ENCODE measurements around the gene TH.

Gene TH

GRCh38 chr11:2139123-2139521 lies 32.5 kb downstream of the TH start, which contains the start of gene IGF2:
Gene IGF2, minus strand, starts transcription at chr11:2139389. Its CDS starts 3,866 bp downstream, at chr11:2135523.
- no peak for FAIRE-seq

- no peak for FAIRE-seq
Measured at GRCh38 chr11:2138431-2139122, 33.0 kb downstream of the TH start.

DNA sequence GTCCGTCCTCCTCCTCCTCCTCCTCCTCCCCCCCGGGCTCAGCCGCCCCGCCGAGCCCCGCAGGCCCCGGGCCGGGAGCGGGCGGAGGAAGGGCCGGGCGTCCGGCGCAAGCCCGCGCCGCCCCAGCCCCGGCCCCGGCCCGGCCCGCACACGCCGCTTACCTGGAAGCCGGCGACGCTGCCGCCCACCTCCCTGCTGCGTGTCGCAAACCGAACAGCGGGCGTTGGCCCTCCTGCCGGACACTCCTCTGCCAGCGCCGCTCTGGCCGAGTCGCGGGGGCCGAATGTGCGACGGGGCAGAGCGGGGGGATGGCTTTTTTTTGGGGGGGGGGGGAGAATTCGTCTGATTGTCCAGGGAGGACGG lies 33.6 kb downstream of the TH start:
- no peak for FAIRE-seq

- FAIRE-seq: no peak
Measured at GRCh38 chr11:2137202-2138067, 34.2 kb downstream of the TH start.

DNA sequence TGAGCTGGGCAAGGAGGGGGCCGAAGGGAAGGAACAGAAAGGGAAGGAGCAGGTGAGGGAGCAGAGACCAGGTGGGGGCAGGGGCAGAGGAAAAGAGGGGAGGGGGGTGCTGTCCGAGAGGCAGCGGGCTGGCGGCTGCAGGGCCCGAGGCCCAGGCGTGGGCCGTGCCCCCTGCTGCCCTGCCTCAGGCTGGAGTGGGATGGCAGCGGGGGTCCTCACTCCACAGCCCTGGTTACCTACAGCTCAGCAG lies 34.7 kb downstream of the TH start:
- FAIRE-seq: no peak

DNA sequence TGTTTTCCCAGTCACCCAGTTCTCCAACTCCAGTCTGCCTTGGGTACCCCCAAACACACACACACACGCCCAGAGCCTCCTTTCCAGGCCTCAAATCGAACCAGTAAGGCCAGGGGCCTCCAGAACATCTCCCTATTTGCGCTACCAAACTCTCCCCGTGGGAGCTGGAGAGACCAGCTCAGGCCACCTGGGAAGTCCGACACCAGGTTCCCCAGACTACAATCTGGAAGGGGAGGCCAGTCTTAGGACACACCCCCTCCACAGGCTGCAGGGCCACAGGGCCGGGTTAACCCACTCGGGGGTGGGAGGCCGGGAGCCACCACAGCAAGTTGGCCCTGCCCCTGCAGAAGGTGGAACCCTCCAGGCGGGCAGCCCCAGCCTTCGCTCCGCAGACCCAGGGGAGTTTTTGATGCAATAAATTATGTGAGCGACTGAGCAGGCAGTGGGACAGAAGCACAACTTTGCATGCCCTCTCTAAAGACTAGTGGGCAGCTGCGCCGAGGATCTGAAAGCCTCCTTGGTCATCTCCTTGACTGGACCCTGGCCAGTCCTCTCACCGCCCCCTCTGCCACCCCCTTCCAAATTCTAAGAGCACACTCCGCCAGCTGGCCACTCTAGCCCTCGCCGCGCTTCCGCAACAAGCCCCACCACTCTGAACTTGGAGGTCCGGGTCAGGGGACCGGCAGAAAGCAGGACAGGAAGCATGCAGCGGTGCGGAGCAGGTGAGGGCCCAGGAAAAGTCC lies 35.2 kb downstream of the TH start:
- no peak for FAIRE-seq

GRCh38 chr11:2135648-2136201 lies 35.9 kb downstream of the TH start:
- no peak for FAIRE-seq

DNA sequence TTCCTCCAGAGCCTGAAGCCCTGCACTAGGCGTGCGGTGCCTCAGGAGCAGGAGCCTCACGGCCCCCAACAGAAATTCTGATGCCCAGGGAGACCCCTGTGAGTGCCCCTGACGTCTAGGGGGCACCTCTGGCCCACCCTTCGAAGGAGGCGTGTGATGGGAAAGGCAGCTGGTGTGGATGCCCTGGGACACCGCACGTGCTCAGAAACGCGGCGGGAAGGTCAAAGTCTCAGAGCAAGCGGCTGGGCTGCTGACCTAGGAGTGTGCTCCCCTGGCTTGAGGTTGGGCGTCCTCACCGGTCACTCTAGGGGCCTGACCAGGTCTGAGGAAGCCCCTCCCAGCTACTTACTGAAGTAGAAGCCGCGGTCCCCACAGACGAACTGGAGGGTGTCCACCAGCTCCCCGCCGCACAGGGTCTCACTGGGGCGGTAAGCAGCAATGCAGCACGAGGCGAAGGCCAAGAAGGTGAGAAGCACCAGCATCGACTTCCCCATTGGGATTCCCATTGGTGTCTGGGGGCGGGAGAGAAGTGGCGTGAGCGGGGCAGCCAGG lies 36.5 kb downstream of the TH start:
- FAIRE-seq: no peak

DNA sequence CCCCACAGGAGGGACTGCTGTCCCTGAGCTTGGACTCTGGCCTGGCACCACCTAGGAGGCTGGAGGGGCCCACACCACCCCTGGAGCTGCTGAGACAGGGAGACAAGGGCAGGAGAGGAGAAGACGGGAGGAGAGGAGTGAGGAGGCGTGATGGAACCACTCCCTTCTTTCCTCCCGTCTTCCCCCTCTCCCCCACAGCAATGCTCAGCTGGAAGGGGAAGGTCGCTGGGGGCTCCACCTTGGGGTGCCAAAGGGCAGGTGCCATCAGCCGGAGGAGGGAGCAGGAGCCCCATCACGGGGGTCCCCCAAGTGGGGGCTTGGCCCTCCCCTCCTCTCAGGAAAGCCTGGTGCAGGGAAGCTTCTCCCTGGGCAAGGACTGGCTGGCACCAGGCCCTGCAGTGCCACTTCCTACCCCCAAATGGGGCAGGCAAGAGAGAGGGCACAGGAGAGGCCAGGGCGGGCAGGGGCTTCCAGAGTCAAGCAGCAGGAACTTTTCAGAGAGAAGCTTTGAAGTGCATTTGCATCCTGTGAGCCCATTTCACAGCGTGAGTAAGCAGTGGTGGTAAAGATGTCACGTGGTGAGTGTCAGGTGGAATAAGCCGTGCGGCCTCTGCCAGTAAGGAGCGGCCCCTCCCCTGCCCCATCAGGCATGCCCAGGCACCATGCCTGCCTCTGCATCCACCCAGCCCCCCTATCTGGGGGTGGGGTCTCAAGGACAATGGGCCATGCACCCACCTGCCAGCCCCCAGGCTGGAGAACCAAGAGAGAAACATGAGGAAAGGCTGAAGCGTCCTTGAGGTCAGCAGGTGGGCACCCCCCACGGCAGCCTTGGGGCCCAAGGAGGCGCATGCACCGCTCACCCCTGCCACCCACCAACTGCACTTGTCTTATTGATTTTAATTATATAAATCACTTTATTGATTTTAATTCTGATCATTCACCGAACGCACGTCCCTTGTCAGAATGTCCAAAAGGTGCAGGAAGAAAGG lies 37.3 kb downstream of the TH start:
- no peak for FAIRE-seq

GRCh38 chr11:2133241-2134021 lies 38.2 kb downstream of the TH start:
- no peak for FAIRE-seq

- FAIRE-seq: no peak
Measured at GRCh38 chr11:2132874-2133240, 38.8 kb downstream of the TH start.

DNA sequence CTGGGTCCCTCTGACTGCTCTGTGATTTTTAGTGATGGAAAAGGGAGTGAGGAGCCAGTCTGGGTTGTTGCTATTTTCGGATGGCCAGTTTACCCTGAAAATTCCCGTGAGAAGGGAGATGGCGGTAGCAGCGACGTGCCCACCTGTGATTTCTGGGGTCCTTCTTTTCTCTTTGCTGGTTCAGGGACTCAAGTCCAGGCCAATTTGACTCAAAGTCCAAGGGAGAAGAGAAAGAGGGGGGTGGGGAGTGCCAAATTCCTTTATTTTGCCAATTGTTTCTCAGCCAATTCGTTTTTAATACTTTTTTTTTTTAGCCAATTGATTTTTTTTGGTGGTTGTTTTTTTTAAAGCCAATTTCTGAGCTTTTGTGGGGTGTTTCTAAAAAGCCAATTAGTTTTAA lies 39.4 kb downstream of the TH start:
- FAIRE-seq: no peak

DNA sequence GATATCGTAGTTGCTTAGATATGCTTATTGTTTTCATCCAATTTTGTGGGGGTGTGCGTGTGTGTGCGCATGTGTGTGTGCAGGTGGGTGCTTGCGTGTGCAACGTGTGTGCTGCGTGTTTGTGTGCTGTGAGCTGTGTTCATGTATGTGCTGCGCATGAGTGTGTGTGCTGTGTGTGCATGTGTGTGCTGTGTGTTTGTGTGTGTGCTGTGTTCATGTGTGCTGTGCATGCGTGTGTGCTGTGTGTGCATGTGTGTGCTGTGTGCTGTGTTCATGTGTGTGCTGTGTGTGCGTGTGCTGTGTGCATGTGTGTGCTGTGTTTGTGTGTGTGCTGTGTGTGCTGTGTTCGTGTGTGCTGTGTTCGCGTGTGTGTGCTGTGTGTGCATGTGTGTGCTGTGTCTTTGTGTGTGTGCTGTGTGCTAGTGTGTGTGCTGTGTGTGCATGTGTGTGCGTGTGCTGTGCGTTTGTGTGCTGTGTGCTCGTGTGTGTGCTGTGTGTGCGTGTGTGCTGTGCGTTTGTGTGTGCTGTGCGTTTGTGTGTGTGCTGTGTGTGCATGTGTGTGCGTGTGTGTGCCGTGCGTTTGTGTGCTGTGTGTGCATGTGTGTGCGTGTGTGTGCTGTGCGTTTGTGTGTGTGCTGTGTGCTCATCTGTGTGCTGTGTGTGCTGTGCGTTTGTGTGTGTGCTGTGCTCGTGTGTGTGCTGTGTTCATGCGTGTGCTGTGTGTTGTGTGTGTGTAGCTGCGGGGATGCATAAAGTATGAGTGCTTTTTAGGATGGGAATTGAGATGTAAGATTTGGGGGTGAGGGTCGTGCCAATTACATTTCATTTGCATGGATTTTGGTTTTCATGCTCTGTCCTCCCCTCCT lies 40.0 kb downstream of the TH start:
- no peak for FAIRE-seq

DNA sequence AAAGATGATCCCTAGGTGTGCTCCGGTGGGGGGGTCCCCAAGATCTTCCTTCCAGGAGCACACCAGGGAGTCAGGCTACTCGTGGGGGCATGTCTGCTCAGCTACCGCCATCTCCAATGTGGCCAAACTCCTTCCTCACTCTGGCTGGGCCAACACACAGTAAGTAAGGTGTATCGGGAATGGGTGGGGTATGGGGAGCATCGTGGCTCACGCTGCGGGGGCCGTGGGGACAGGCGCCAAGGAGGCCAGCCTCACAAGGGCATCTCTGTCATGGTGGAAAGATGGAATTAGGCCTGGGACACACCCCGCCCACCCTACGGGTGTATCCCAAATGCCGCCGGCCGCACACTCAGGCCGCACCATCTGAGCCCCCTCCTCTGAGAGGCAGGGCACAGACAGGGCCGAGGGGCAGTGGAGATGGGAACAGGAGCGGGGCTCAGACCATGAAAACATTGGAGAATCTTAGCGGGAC lies 40.7 kb downstream of the TH start:
- no peak for FAIRE-seq

DNA sequence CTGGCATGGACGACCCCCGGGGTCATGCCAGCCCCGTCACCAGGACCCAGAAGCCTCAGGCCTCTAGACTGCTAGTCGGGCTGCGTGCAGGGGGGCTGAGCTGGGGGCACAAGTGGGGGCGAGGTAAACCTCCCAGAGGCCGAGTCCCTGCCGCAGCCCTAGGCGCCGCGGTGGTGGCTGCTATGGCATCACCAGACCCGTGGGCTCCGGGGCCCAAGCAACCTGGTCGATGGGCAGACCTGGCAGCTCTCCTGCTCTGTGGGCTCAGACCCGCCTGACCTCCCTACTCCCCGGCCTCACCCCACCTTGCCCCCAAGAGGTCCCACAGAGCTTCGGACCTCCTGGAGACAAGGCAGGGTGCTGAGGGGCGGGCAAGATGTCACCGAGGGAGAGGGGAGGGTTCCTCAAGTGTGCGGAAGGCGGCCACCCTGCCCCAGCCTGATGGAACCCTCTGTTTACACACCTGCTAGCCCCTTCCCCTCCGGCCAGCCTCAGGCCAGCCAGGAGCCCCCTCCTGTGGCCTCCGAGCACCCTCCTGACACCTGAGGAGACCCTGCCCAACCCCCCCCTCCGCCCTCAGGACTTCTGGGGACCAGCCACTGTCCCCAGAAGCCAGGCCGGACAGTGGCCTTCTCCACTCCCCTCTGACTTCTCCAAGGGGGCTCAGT lies 41.8 kb downstream of the TH start:
- no peak for FAIRE-seq

GRCh38 chr11:2129308-2129698 lies 42.3 kb downstream of the TH start:
- no peak for FAIRE-seq

DNA sequence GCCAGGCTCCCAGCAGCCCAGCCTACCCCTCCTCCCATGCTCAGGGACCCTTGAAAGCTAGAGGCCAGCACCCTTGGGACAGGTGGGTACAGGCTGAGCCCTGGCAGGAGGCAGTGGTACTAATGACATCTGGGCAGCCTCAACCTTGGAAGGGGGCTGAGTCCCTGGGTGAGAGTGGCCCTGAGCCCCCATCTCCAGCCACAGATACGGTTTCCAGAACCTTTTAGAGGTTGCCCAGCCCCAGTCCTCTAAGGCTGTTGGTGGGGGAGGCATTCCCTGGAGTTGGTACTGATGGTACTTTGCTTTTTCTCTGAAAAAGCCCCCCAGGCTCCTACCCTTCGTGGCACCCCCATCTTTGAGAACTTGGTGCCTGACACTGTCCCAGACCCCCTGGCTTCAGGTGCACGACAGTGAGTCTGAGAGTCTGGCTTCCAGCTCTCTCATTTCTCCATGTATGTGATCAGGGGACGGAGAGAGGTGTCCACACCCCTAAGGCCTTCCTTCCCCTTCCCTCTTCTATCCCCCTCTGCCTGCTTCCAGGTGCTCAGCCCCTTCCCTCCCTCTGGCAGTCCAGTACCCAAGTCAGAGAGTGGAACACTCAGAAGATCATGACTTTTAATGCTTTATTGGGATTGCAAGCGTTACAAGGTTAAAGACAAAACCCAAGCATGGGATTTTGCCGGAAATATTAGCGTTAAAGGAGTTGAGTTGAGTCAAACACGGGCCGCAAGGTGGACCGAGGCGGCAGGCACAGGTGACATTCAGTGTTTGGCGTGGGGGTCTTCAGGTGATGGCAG lies 42.9 kb downstream of the TH start:
- FAIRE-seq: no peak

- no peak for FAIRE-seq
Measured at GRCh38 chr11:2128130-2128510, 43.5 kb downstream of the TH start.

All from G401.6 (cell line).